ENCODE data around the gene TTF2. TPM values are rescaled to one million over a fixed set of nuclear protein-coding genes. Genes with fewer than 3 reads are reported as not detected.

TTF2 gene
- total RNA-seq, 4 donors from 2014 or later: 9.7 to 15.2 (median 12.2) TPM

GRCh38 chr1:117127795-117128194 lies 67.7 kb downstream of the TTF2 start:
- Histone ChIP-seq H3K27ac (peak overlapping the region in 3 of 4 donors; percentile 4 to 52 (median 29)), H3K4me1 (peaks cover 14 to 23% of the 10 kb centered on the region in 2 donors), H3K4me3 (no peak overlapping the region), H3K27me3 (no peaks in the 10 kb centered on the region), H3K9me3 (no peaks in the 10 kb centered on the region), H3K36me3 (no peaks in the 10 kb centered on the region)
- intact Hi-C loops (cut with DNase I; ENCODE audit: low total_unique reads): loop anchor here (1.0 to 10.0 kb wide), 3 partner anchors 59 to 753 kb away; partner anchors contain the start of gene ATP1A1
- ATAC-seq (peak; percentile 50 to 62), DNase-seq (no peak)
- TF ChIP-seq POLR2A (IDR thresholded peaks at IDR 0.05) (no peak), CTCF (IDR thresholded peaks at IDR 0.05 in 4 of 5, conservative IDR thresholded peaks at IDR 0.05 in 1 of 5) (no peak)
- in situ Hi-C loops (cut with MboI; ENCODE audit: low sequenced_read_pairs in 4 of 4): loop anchor here (5.0 kb wide), 2 partner anchors 50 to 55 kb away; no protein-coding TSS in a partner anchor

- peak; percentile 41 to 57 for ATAC-seq
- Histone ChIP-seq H3K27ac (peak overlapping the region in 3 of 4 donors; percentile 4 to 52 (median 29)), H3K9me3 (no peaks in the 10 kb centered on the region), H3K36me3 (no peaks in the 10 kb centered on the region), H3K4me3 (no peak overlapping the region), H3K27me3 (no peaks in the 10 kb centered on the region), H3K4me1 (peaks cover 7 to 16% of the 10 kb centered on the region in 2 donors)
- no peak for TF ChIP-seq POLR2A (IDR thresholded peaks at IDR 0.05)
- TF ChIP-seq CTCF (IDR thresholded peaks at IDR 0.05 in 4 of 5, conservative IDR thresholded peaks at IDR 0.05 in 1 of 5): peak; percentile 57 to 68 (median 63)
- intact Hi-C loops (cut with DNase I; ENCODE audit: low total_unique reads): loop anchor here (1.0 to 10.0 kb wide), 3 partner anchors 60 to 754 kb away; partner anchors contain the start of gene ATP1A1
- in situ Hi-C loops (cut with MboI; ENCODE audit: low sequenced_read_pairs in 4 of 4): loop anchor here (5.0 kb wide), 2 partner anchors 51 to 56 kb away; no protein-coding TSS in a partner anchor
- no peak for DNase-seq
These were observed 68.4 kb downstream of the TTF2 start for GRCh38 chr1:117128323-117129079.

DNA sequence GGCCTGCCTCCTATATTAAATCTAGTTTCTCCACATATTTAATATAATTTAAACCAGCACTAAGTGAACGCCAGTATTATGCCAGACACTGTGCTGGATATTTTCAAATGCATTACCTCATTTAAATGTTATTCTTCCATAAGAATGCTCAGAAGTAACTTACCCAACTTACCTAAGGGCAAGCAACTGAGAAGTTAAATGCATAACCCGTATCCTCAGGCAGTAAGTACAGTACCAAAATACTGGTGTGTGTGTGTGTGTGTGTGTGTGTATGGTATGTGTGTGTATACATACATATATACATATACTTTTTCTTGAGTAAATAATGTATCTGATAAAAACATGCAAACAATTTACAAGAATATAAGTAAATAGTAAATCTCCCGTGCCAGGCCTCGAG lies 70.4 kb downstream of the TTF2 start:
- ATAC-seq (no peak), DNase-seq (no peak)
- peaks cover 0 to 12% of the 10 kb centered on the region in 2 donors for H3K4me1 ChIP-seq
- TF ChIP-seq CTCF (IDR thresholded peaks at IDR 0.05 in 4 of 5, conservative IDR thresholded peaks at IDR 0.05 in 1 of 5): no peak
- TF ChIP-seq POLR2A (IDR thresholded peaks at IDR 0.05): no peak
- intact Hi-C loops (cut with DNase I; ENCODE audit: low total_unique reads): loop anchor here (10.0 kb wide), 1 partner anchor 396 kb away; no protein-coding TSS in a partner anchor
- no peak overlapping the region for H3K27ac ChIP-seq
- no peak overlapping the region for H3K4me3 ChIP-seq
- no peaks in the 10 kb centered on the region for H3K27me3 ChIP-seq
- H3K9me3 ChIP-seq: no peaks in the 10 kb centered on the region
- H3K36me3 ChIP-seq: no peaks in the 10 kb centered on the region
- in situ Hi-C loops (cut with MboI; ENCODE audit: low sequenced_read_pairs in 4 of 4): no loop called here

GRCh38 chr1:117135329-117135728 lies 75.2 kb downstream of the TTF2 start:
- intact Hi-C loops (cut with DNase I; ENCODE audit: low total_unique reads): loop anchor here (10.0 kb wide), 1 partner anchor 401 kb away; no protein-coding TSS in a partner anchor
- Histone ChIP-seq H3K9me3 (no peaks in the 10 kb centered on the region), H3K27ac (no peak overlapping the region), H3K4me3 (no peak overlapping the region), H3K4me1 (no peaks in the 10 kb centered on the region), H3K27me3 (no peaks in the 10 kb centered on the region), H3K36me3 (no peaks in the 10 kb centered on the region)
- DNase-seq (no peak), ATAC-seq (no peak)
- in situ Hi-C loops (cut with MboI; ENCODE audit: low sequenced_read_pairs in 4 of 4): no loop called here
- TF ChIP-seq CTCF (IDR thresholded peaks at IDR 0.05 in 4 of 5, conservative IDR thresholded peaks at IDR 0.05 in 1 of 5) (no peak), POLR2A (IDR thresholded peaks at IDR 0.05) (no peak)
